Activated CD4-positive, alpha-beta T cell treated with anti-CD3 and anti-CD28 coated beads, Interleukin-2, amount 10 ng/mL, durations not matched to agents 7 days and 5 days (primary cell): ENCODE measurements around the gene PMS1. TPM values are rescaled to one million over a fixed set of nuclear protein-coding genes. Genes with fewer than 3 reads are reported as not detected.
"Not testable (repeated sequence)": the region's sequence is repeated elsewhere in the genome, so short reads cannot be mapped to it uniquely, and the experiment has no call there.

Experiments used
- CTCF ChIA-PET: fragments of 350-600 bp; sonication (Branson Sonifier 250); formaldehyde crosslinking; loops from one replicate; lab custom pipeline; 2021; ENCODE audit warnings: antibody characterized with exemption; lab: Charles Lee
- POLR2A ChIA-PET: fragments of 350-600 bp; sonication (Branson Sonifier 250); formaldehyde crosslinking; loops from one replicate; lab custom pipeline; 2021; ENCODE audit warnings: antibody characterized with exemption; lab: Charles Lee
- DNase-seq: peaks from one replicate; pipeline ENCODE4 v3.0.0-alpha.2; 2020
- H3K27ac Mint-ChIP-seq: one replicate; pipeline ENCODE4 v1.8.0; 2021; ENCODE audit warnings: mild to moderate bottlenecking, moderate library complexity, mixed read lengths
- H3K27me3 Mint-ChIP-seq: one replicate; pipeline ENCODE4 v1.8.0; 2021; ENCODE audit warnings: mixed read lengths
- H3K36me3 Mint-ChIP-seq: one replicate; pipeline ENCODE4 v1.8.0; 2021; ENCODE audit warnings: low read depth, mixed read lengths
- H3K4me1 Mint-ChIP-seq: one replicate; pipeline ENCODE4 v1.8.0; 2021; ENCODE audit warnings: mixed read lengths
- H3K4me3 Mint-ChIP-seq: one replicate; pipeline ENCODE4 v1.8.0; 2021; ENCODE audit warnings: mild to moderate bottlenecking, moderate library complexity, mixed read lengths
- H3K9me3 Mint-ChIP-seq: one replicate; pipeline ENCODE4 v1.8.0; 2021; ENCODE audit warnings: mixed read lengths
- total RNA-seq, 2 experiments: library from RNA; stranded (reverse); gene quantifications; one replicate each; pipeline ENCODE4 v1.2.3, GENCODE V29; 2021

The PMS1 gene
- 10 to 100 TPM; 26.7 to 35.0 TPM for total RNA-seq

DNA sequence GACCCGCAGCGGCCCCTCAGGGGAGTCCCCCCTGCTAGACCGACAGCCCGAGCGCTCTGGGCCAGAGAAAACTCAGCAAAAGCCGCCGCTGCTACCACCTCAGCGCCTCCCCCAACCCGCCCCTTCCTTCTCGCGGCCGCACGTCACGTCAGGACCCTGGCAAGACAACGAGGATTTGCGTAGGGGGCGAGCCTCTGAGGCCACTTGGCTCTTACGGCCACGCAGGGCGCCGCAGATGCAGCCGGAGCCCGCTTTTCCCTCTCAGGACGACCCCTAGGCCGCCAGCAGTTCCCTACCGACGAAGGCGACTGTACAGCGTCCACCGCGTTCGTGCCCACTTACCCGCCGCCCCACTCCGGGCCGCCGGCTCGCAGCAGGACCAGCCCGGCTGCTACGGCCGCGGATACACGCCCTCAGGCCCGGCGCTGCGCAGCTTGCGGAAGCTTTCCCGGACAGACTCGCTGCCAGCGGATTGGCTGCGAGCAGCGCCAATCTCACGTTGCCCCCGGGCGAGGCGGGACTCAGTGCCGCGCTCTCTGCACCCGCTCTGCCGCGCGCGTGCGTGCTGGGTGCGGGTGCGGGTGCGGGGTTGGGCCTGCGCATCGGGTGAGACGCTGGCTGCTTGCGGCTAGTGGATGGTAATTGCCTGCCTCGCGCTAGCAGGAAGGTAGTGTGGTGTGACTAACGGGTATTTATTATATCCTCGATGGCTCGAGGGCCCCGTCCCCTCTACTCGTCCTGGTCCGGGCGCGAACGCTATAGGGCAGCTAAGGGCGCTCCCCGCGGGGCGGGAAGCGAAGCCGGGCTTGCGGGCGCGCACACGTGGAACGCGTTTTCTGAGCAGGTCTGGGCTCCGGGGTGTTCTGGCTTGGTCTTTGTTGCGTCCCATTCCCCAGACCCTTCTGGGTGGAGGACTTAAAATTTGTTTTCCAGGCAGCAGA lies at the start of gene PMS1, which contains the start of gene ORMDL1:
TSS of gene PMS1 (plus strand) at position 524 of the 941 bp plus-strand sequence. CDS start 7,360 bp downstream, outside the sequence.
TSS of gene ORMDL1 (minus strand) at position 413 of the 941 bp plus-strand sequence. CDS start 1,744 bp downstream, outside the sequence.
- ChIA-PET POLR2A (no interaction called here), CTCF (interaction anchor here (0.9 to 2.8 kb wide), 5 partner anchors 11 to 122 kb away, joined by 3 to 12 read pairs (median 5); partner anchors contain the start of genes ASNSD1 and OSGEPL1)
- Mint-ChIP-seq H3K27ac (peak within 1 kb of the TSS; percentile 98), H3K4me3 (peak within 1 kb of the TSS; percentile 96), H3K36me3 (peaks cover 57% of the 10 kb centered on the region), H3K27me3 (no peaks in the 10 kb centered on the region), H3K9me3 (no peaks in the 10 kb centered on the region), H3K4me1 (peaks cover 51% of the 10 kb centered on the region)
- DNase-seq, result peak; percentile 93

GRCh38 chr2:189751080-189751658 lies 33.1 kb upstream of the PMS1 start:
- peaks cover 6% of the 10 kb centered on the region for H3K36me3 Mint-ChIP-seq
- peak overlapping the region; percentile 55 for H3K27ac Mint-ChIP-seq
- ChIA-PET CTCF (interaction anchor here (1.0 to 1.7 kb wide), 4 partner anchors 10 to 12 kb away, joined by 3 to 7 read pairs (median 6); partner anchors contain the start of gene OSGEPL1), POLR2A (no interaction called here)
- H3K4me3 Mint-ChIP-seq, result no peak overlapping the region
- no peaks in the 10 kb centered on the region for H3K9me3 Mint-ChIP-seq
- H3K4me1 Mint-ChIP-seq, result peaks cover 2% of the 10 kb centered on the region
- no peaks in the 10 kb centered on the region for H3K27me3 Mint-ChIP-seq
- DNase-seq, result peak; percentile 57

- Mint-ChIP-seq H3K27me3 (no peaks in the 10 kb centered on the region), H3K4me3 (no peak overlapping the region), H3K27ac (no peak overlapping the region), H3K36me3 (peaks cover 12% of the 10 kb centered on the region), H3K9me3 (no peaks in the 10 kb centered on the region), H3K4me1 (peaks cover 2% of the 10 kb centered on the region)
- no peak for DNase-seq
- CTCF ChIA-PET, result no interaction called here
- POLR2A ChIA-PET, result no interaction called here
Observed at GRCh38 chr2:189756311-189756952, 27.8 kb upstream of the PMS1 start.

DNA sequence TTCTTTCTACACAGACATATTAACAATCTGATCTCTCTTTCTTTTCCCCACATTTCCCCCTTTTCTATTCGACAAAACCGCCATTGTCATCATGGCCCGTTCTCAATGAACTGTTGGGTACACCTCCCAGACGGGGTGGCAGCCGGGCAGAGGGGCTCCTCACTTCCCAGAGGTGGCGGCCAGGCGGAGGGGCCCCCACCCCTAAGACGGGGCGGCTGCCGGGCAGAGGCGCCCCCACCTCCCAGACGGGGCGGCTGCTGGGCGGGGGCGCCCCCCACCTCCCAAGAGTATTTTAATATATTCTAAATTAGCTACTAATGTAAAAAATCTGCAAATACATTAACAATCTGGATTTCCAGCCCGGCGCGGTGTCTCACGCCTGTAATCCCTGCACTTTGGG lies 24.1 kb upstream of the PMS1 start:
- H3K4me3 Mint-ChIP-seq, H3K27me3 Mint-ChIP-seq, H3K9me3 Mint-ChIP-seq, POLR2A ChIA-PET, H3K36me3 Mint-ChIP-seq, H3K27ac Mint-ChIP-seq, DNase-seq, CTCF ChIA-PET: not testable (repeated sequence)
- H3K4me1 Mint-ChIP-seq, result peaks cover 18% of the 10 kb centered on the region

- H3K9me3 Mint-ChIP-seq, result no peaks in the 10 kb centered on the region
- DNase-seq, result no peak
- H3K4me3 Mint-ChIP-seq, result peak overlapping the region; percentile 90
- H3K27ac Mint-ChIP-seq, result peak overlapping the region; percentile 98
- H3K4me1 Mint-ChIP-seq, result peaks cover 18% of the 10 kb centered on the region
- H3K27me3 Mint-ChIP-seq, result no peaks in the 10 kb centered on the region
- POLR2A ChIA-PET, result interaction anchor here (0.6 kb wide), 1 partner anchor 14 kb away, joined by 3 read pairs; no protein-coding TSS in a partner anchor
- H3K36me3 Mint-ChIP-seq, result peaks cover 16% of the 10 kb centered on the region
- CTCF ChIA-PET, result interaction anchor here (0.7 to 3.9 kb wide), 20 partner anchors 9 to 557 kb away, joined by 3 to 37 read pairs (median 5); partner anchors contain the start of genes ANKAR, ASNSD1, ORMDL1 and PMS1
Observed at GRCh38 chr2:189762229-189762550, 22.1 kb upstream of the PMS1 start.

DNA sequence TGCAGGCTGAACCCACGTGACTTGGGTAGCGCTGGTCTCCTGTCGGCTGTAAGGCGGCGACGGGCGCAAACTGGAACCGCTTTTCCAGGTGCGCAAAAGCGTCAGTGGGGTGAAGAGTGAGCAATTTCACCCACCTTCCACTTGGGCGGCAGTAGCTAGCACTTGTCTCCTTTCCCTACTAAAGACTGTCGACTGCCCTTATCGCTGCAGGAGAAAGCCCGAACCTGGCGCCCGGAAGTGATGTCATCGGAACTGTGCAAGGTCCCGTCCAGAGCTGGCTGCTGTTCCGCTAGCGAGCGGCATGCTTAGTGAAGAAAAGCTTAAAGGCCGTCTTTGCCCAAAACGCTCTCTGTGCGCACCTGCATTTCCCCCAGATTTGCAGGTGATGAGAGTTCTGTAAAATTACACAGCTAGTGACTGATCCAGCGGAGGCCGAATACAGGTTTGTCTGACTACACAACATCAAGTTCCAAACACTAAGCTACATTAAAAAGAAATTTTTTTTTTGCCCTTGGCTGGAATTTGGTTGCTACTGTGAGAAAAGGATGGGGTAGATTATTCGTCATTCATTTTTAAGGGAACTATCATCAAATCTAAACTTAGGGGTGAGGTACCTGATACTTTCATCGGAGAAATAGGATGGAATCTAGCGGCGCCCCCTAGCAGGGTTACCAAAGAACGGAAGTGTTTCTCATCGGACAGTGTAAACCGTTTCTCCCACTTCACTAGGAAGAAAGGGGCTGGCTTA lies 21.5 kb upstream of the PMS1 start, which contains the start of gene OSGEPL1:
TSS of gene OSGEPL1 (minus strand) at position 242 of the 748 bp plus-strand sequence. CDS start 1,152 bp downstream, outside the sequence.
- Mint-ChIP-seq H3K27ac (peak within 1 kb of the TSS; percentile 98), H3K27me3 (no peaks in the 10 kb centered on the region), H3K36me3 (peaks cover 17% of the 10 kb centered on the region), H3K4me3 (peak within 1 kb of the TSS; percentile 90), H3K9me3 (no peaks in the 10 kb centered on the region), H3K4me1 (peaks cover 18% of the 10 kb centered on the region)
- DNase-seq, result peak; percentile 96
- CTCF ChIA-PET, result interaction anchor here (0.6 to 3.9 kb wide), 25 partner anchors 9 to 931 kb away, joined by 3 to 37 read pairs (median 4); partner anchors contain the start of genes ANKAR, ASNSD1, ORMDL1 and PMS1
- POLR2A ChIA-PET, result interaction anchor here (0.6 kb wide), 1 partner anchor 13 kb away, joined by 3 read pairs; no protein-coding TSS in a partner anchor

GRCh38 chr2:189763908-189764661 lies 20.2 kb upstream of the PMS1 start:
- H3K36me3 Mint-ChIP-seq, result peaks cover 18% of the 10 kb centered on the region
- peaks cover 18% of the 10 kb centered on the region for H3K4me1 Mint-ChIP-seq
- POLR2A ChIA-PET, result interaction anchor here (0.7 kb wide), 1 partner anchor 24 kb away, joined by 5 read pairs; no protein-coding TSS in a partner anchor
- H3K27me3 Mint-ChIP-seq, result no peaks in the 10 kb centered on the region
- peak overlapping the region; percentile 50 for H3K27ac Mint-ChIP-seq
- peak overlapping the region; percentile 90 for H3K4me3 Mint-ChIP-seq
- no peaks in the 10 kb centered on the region for H3K9me3 Mint-ChIP-seq
- DNase-seq, result no peak
- CTCF ChIA-PET, result interaction anchor here (0.8 to 3.9 kb wide), 8 partner anchors 9 to 324 kb away, joined by 3 to 37 read pairs (median 6); partner anchors contain the start of gene ASNSD1

GRCh38 chr2:189770590-189771322 lies 13.5 kb upstream of the PMS1 start:
- no peak for DNase-seq
- Mint-ChIP-seq H3K4me3 (no peak overlapping the region), H3K9me3 (no peaks in the 10 kb centered on the region), H3K27ac (no peak overlapping the region), H3K27me3 (no peaks in the 10 kb centered on the region), H3K4me1 (no peaks in the 10 kb centered on the region), H3K36me3 (peaks cover 45% of the 10 kb centered on the region)
- POLR2A ChIA-PET, result no interaction called here
- CTCF ChIA-PET, result interaction anchor here (1.0 kb wide), 1 partner anchor 8 kb away, joined by 4 read pairs; the partner anchor contains the start of gene OSGEPL1

- Mint-ChIP-seq H3K9me3 (no peaks in the 10 kb centered on the region), H3K36me3 (peaks cover 41% of the 10 kb centered on the region), H3K4me3 (no peak overlapping the region), H3K27ac (no peak overlapping the region), H3K27me3 (no peaks in the 10 kb centered on the region), H3K4me1 (no peaks in the 10 kb centered on the region)
- CTCF ChIA-PET, result interaction anchor here (1.4 to 2.2 kb wide), 2 partner anchors 9 to 11 kb away, joined by 3 to 8 read pairs; partner anchors contain the start of gene OSGEPL1
- POLR2A ChIA-PET, result no interaction called here
- no peak for DNase-seq
Observed at GRCh38 chr2:189772212-189772611, 12.0 kb upstream of the PMS1 start.

DNA sequence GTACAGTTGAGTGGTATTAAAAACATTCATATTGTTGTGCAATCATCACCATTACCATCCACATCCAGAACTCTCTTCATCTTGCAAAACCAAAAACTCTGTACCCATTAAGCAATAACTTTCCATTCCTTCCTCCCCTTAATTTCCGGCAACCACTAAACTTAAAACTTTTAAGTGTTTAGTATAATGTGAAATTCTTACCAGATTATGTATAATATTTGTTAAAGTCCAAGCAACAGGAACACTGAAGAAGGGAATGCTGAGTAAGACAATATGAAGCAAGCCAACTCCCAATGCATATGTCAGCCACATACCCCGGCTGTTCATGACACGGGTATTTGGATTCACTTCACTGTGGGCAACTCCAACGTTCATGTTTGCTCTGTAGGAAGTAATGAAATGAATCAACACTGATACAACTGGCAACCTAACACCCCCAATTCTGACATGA lies 2.0 kb upstream of the PMS1 start:
- H3K27me3 Mint-ChIP-seq, result no peaks in the 10 kb centered on the region
- H3K9me3 Mint-ChIP-seq, result no peaks in the 10 kb centered on the region
- ChIA-PET CTCF (interaction anchor here (0.7 to 2.8 kb wide), 4 partner anchors 19 to 193 kb away, joined by 3 to 12 read pairs (median 4); partner anchors contain the start of gene OSGEPL1), POLR2A (no interaction called here)
- DNase-seq, result no peak
- H3K4me3 Mint-ChIP-seq, result peak overlapping the region; percentile 96
- H3K27ac Mint-ChIP-seq, result peak overlapping the region; percentile 80
- peaks cover 49% of the 10 kb centered on the region for H3K4me1 Mint-ChIP-seq
- peaks cover 65% of the 10 kb centered on the region for H3K36me3 Mint-ChIP-seq
